GM18867 (cell line): Measurements from ENCODE around the gene PRRT3.
"Not testable (repeated sequence)": the region's sequence is repeated elsewhere in the genome, so short reads cannot be mapped to it uniquely, and the experiment has no call there.

ENCODE experiments used
- ATAC-seq: cut with Tn5 transposase; IDR thresholded peaks from one replicate; pipeline ENCODE4 v1.9.1; 2021; ENCODE audit warnings: mild to moderate bottlenecking, moderate library complexity; ENCODE audit not compliant: unreplicated experiment

Gene PRRT3

DNA sequence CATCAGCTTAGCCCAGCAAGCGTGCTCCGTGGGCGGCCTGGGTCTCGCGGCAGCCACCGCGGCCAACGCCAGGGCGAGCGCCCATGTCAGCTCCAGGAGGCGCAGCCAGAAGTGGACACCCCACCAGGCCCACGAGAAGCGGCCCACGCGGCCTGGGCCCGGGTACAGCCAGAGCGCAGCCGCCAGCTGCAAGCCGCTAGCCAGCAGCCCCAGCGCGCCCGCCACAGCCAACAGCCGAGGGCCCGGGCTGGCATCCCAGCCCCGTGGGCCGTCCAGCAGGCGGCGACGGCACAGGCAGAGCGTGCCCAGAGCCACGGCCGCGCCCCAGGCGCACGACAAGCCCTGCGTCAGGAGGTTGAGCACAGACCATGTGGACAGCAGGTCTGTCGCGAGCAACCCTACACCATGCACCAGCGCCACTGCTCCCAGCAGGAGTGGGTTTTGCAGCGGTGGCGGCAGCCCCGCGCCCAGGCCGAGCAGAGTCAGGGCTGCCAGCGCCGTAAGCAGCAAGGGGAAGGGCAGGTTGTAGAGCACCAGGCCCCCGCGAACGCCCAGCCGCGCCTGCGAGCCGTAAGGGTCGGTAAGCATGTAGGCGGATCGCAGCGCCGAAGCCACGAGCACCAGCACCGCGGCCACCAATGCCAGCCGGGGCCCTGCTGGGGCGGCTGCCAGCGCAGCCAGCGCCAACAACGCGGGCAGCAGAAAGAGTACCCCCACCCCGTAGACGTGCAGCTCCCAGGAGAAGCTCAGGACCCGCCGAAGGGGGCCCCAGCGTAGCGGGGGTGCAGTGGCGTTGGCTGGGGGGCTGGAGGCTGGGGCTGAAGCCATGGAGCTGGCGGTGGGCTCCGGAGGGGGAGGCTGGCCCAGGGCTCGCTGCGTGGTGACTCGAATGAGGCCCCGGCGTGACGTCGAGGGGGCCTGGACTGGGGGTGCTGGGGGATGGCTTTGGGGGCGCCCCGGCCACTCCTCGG lies 4.9 kb downstream of the PRRT3 start:
- ATAC-seq: no peak

DNA sequence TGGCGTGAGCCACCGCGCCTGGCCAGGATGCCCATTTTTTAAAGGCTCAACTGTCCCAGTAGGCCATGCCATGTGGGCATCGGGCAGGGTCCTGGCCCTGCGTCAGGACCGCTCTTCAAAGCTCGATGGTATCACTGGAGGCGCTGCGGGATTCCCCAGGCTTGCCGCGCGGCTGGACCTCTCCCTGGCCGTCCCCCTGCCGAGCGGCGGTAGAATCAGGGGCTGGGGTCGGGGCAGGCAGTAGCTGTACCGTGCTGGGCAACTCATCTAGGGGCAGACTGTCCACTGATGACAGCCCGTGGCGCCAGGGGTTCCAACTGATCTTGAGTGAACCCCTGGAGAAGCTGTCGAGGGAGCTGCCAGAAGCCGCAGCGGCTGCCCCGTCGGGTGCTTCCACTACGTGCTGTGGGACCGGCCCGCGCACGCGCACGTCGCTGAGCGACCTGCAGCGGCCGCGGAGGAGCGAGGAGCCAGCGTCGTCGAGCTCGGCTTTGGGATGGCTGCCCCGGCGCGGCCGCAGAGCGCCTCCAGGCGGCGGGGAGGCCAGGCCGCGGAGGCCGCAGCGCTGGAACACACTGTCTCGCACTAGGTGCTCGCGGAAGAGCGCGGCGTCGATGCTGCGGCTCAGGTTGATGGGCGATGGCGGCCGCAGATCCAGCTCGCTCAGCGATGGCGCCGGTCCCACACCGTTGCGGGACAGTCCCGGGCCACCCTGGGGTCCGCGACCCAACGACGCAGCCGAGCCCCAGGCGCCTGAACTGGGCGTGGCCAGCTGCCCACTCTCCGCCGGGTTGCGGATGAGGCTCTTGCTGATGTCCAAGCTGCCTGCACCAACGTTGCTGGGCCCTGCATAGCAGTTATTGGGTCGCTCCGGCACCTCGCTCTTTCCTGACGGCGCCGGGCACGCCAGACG lies 5.8 kb downstream of the PRRT3 start:
- no peak for ATAC-seq

DNA sequence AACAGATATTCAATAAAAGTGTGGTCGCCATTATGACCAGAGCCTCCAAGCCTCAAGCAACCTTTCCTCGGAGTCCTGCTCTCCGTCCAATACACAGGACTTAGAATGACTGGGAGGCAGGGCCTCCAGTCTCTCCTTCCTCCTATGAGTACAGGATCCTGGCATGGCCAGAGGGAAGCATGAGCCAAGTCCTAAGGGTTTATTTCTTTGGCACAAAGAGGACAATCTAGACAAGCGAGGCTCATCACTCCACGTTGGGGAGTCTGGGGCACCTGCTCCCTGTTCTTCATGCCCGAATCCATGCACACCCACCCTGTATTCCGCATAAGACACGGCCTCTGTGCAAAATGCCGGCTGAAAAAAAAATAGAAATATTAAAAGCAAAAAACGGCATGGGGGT lies 6.8 kb downstream of the PRRT3 start:
- no peak for ATAC-seq

DNA sequence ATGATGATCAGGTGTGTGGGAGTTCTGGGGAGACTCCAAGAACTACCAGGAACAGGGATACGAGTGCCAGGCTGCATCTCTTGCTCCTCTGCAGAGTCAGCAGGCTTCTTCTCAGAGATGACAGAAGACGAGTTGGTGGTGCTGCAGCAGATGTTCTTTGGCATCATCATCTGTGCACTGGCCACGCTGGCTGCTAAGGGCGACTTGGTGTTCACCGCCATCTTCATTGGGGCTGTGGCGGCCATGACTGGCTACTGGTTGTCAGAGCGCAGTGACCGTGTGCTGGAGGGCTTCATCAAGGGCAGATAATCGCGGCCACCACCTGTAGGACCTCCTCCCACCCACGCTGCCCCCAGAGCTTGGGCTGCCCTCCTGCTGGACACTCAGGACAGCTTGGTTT lies 7.9 kb downstream of the PRRT3 start:
- no peak for ATAC-seq

DNA sequence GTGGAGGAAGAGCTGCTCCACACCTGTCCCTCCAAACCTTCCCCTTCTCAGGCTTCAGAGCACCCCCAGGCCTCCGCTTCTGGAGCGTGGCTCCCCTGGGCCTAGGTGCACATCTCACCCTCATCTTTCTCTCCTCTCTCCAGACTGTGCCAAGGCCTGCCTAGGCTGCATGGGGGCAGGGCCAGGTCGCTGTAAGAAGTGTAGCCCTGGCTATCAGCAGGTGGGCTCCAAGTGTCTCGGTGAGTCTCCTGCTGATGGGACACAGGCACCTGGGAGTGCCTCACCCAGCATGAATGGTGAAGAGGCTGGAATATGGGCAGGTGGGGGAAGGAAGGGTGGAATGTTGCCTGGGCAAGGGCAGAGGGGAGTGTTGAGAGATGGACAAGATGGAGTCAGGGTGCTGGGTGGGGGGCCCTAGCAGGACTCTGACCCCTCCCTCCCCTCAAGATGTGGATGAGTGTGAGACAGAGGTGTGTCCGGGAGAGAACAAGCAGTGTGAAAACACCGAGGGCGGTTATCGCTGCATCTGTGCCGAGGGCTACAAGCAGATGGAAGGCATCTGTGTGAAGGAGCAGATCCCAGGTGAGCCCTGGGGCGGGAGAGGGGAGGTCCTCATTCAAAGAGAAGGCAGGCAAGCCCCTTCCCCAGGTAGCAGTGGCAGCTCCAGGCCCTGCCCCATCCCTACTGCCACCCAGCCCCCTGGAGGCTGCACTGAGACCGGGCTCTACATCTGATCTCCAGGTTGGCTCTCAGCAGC lies 9.1 kb downstream of the PRRT3 start:
- ATAC-seq: no peak

DNA sequence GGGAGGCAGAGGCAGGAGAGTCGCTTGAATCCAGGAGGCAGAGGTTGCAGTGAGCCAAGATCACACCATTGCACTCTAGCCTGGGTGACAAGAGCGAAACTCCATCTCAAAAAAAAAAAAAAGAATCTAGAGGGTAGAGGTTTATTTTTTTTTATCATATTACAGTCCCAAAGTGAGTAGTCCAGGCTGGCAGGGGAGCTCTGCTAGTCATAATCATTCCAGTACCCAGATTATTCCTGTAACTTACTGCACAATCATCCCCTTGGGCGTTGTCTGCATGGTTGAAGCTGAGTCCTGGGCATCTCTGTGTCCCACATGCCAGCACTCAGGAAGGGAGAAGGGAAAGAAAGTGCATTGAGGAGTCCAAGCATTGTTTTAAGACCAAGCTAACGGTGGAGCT lies 10.0 kb downstream of the PRRT3 start:
- no peak for ATAC-seq

DNA sequence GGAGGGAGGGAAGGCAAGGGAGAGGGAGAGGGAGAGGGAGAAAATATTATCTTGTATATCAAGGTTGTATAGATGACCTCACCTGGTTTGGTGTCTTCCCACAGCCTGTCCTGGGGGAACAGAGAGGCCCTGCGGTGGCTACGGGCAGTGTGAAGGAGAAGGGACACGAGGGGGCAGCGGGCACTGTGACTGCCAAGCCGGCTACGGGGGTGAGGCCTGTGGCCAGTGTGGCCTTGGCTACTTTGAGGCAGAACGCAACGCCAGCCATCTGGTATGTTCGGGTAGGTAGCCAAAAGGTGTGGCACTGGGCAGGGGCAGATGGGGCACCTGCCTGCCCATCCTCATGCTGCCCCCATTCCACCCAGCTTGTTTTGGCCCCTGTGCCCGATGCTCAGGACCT lies 11.5 kb downstream of the PRRT3 start:
- ATAC-seq: no peak

DNA sequence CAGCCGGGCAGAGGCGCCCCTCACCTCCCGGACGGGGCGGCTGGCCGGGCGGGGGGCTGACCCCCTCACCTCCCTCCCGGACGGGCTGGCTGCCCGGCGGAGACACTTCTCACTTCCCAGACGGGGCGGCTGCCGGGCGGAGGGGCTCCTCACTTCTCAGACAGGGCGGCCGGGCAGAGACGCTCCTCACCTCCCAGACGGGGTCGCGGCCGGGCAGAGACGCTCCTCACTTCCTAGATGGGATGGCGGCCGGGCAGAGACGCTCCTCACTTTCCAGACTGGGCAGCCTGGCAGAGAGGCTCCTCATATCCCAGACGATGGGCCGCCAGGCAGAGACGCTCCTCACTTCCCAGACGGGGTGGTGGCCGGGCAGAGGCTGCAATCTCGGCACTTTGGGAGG lies 12.3 kb downstream of the PRRT3 start:
- not testable (repeated sequence) for ATAC-seq

DNA sequence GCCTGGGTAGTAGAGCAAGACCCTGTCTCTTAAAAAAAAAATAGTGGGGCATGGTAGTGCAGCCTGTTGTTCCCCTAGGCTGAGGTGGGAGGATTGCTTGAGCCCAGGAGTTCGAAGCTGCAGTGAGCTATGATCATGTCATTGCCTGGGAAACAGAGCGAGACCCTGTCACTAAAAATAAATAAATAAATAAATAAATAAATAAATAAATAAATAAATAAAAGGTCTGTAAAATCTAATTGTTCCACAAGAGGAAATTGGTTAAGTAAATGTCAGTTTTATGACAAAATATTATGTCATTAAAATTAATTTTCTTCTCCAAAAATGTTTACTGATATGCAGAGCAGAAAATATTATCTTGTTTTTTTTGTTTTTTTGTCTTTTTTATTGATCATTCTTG lies 13.2 kb downstream of the PRRT3 start:
- ATAC-seq: no peak

DNA sequence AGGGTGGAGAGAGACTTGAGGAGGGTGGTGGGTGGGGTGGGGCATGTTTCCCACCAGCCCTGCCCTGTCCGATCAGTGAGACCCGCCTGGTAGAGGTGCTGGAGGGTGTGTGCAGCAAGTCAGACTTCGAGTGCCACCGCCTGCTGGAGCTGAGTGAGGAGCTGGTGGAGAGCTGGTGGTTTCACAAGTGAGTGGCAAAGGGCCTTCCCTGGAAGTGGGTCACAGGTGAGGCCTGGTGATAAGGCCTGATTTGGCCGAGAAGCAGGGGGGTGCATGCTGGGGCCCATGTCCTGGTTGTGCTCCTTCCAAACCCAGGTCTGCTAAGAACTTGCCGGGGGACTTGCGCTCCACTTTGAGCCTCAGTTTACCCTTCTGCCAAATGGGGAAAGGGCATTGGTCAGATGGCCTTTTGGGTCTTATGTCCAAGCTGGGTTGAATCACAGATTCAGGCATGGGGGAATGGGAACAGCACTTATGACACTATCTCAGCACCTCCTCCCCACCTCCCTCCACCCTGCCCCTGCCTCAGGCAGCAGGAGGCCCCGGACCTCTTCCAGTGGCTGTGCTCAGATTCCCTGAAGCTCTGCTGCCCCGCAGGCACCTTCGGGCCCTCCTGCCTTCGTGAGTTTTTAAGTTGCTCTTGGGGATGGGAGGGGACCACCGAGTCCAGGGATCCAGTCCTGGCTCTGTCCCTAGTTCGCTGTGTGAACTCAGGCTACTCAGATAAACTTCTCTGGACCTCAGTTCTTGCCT lies 14.5 kb downstream of the PRRT3 start:
- ATAC-seq: no peak

DNA sequence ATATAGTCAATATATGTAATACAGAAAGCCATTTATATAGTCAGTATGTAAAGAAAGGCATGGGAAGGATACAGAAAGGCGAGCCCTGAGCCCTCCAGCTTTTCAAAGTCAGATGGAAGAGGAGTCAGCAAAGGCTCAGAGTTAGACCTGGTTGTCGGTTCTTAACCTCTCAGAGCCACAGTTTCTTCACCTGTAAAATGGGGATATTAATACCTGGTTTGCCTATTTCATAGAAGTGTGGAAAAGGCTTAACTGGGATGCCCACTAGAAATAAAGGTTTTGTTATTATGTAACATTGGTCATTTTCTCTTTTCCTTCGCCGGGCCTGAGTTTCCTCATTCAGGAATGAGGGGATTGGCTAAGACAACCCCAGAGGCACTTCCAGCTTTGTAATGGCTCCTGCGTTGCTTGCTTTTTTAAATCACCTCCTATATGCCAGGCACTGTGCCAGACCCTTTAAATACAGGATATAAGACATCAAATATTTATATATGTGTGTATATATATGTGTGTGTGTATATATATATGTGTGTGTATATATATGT lies 16.2 kb downstream of the PRRT3 start:
- no peak for ATAC-seq

DNA sequence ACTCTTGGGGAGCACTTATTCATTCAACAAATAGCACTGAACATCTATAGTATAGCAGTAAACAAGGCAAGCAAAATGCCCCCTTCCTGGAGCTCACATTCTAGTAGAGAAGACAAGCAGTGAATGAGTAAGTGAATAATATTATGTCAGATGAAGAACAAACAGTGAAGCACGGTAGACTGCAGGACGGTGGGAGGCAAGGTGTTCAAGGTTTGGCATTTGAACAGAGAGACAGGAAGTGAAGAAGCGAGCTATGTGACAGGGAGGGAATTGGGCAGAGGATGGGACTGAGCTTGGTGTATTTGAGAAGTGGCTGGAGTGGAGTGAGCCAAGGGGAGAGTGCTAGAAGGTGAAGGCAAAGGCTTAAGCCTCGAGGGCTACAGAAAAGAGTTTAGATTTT lies 17.2 kb downstream of the PRRT3 start:
- no peak for ATAC-seq

DNA sequence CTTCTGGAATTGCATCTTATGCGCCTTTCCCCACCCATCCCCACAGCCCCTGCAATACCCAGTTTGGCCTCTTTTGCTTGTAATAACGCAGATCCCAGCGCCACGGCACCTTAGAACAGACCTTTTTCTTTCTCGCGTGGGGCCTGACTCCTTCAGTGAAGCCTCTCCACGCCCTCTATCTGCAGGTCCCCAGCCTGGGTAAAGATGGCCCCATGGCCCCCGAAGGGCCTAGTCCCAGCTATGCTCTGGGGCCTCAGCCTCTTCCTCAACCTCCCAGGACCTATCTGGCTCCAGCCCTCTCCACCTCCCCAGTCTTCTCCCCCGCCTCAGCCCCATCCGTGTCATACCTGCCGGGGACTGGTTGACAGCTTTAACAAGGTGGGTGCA lies 18.0 kb downstream of the PRRT3 start:
- no peak for ATAC-seq

DNA sequence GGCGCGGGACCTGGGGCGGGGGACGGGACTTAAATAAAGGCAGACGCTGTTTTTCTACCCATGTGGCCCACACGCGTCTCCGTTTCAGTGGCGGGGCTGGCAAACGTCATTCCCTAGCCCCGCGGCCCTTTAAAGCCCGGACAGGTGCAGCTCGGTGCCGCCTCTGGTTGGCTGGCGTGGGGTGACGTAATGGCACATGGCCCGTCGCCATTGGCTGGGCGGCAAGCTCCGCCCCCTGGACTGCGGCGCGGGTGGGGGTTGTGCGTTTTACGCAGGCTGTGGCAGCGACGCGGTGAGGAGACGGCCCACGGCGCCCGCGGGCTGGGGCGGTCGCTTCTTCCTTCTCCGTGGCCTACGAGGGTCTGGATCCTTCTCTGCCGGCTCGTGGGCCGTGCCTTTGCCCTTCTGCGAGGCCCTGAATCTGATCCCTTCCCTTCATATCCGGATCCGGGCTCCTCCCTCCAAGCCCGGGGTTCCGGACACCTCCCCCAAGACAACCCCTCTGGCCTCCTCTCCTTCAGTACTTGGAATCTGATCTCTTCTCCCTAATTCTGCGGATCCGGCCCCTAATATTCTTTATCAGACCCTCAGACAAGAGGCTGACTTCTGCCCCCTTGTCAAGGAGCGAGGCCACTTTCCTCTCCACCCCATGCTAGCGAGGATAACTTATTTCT lies 18.5 kb downstream of the PRRT3 start, which contains the start of gene CRELD1:
CRELD1 (plus strand) TSS at position 274 of the 674 bp plus-strand sequence. CDS start 605 bp downstream, outside the sequence.
- ATAC-seq: peak; percentile 85

DNA sequence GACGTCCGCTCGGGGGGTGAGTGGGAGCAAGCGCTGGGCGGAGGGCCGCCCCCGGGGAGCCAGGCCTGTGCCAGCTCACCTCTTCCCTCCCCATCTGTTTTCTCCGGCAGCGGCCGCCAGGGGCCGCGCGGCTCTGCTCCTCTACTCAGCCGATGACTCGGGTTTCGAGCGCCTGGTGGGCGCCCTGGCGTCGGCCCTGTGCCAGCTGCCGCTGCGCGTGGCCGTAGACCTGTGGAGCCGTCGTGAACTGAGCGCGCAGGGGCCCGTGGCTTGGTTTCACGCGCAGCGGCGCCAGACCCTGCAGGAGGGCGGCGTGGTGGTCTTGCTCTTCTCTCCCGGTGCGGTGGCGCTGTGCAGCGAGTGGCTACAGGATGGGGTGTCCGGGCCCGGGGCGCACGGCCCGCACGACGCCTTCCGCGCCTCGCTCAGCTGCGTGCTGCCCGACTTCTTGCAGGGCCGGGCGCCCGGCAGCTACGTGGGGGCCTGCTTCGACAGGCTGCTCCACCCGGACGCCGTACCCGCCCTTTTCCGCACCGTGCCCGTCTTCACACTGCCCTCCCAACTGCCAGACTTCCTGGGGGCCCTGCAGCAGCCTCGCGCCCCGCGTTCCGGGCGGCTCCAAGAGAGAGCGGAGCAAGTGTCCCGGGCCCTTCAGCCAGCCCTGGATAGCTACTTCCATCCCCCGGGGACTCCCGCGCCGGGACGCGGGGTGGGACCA lies 19.2 kb downstream of the PRRT3 start:
- peak; percentile 70 for ATAC-seq

DNA sequence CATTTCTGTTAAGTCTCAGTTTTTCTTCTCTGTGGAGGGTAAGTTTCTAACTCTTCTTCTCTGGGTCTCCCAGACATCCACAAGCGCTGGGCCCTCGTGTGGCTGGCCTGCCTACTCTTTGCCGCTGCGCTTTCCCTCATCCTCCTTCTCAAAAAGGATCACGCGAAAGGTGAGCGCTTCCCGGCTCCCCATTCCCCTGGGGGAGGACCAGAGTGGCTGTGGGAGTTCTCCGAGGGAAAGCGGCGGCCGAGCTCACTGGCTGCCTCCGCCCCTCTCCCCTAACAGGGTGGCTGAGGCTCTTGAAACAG lies 19.7 kb downstream of the PRRT3 start:
- ATAC-seq: no peak

DNA sequence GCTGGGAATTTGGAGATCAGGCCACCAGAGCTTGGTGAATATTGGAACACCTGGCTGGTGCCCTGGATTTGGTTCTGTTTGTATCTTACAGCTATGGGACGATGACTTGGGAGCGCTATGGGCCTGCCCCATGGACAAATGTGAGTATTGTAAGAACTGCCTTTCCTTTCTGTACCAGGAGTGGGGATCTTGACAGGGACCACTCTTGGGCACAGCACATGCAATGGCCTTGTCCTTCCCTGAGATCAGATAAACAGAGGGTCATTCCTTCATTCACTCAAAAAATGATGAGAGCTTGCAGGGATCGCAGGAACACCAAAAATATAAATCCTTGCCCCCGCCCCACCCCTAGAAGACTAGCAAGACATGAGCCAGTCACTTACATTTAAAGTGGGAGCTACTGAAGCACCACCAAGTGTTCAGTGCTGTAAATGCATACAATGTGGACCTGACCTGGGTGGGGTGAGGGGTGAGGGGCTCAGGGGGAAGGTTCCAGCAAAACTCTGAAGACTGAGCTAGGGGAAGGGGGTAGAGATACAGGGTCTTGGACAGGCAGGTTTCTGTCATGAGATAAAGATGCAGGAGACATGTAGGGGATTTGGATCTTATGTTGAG lies 21.3 kb downstream of the PRRT3 start:
- ATAC-seq: no peak

DNA sequence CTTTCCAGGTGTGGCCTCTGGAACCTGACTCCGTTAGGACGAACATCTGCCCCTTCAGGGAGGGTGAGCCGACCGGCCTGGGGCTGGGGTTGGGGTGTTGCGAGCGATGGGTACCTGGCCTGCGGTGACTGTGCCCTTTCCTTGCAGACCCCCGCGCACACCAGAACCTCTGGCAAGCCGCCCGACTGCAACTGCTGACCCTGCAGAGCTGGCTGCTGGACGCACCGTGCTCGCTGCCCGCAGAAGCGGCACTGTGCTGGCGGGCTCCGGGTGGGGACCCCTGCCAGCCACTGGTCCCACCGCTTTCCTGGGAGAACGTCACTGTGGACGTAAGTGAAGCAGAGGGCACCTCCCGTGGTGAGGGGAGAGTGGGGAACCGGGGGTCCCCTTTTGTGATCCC lies 24.1 kb downstream of the PRRT3 start:
- no peak for ATAC-seq
